ENCODE results near the gene HAUS6. TPM values are rescaled to one million over a fixed set of nuclear protein-coding genes. Genes with fewer than 3 reads are reported as not detected.

HAUS6 gene
- total and polyA plus RNA-seq, 4 donors: 1.9 to 10.1 (median 5.6) TPM

GRCh38 chr9:19127871-19128500 is 25.3 kb upstream of the HAUS6 start:
- peak; percentile 49 for DNase-seq (ENCODE audit: low spot score)
- 26% methylated on average over 40 of the region's 40 CpGs for WGBS
- no peak for TF ChIP-seq HNF4A (conservative IDR thresholded peaks at IDR 0.05)
- TF ChIP-seq YY1 (IDR thresholded peaks at IDR 0.05): peak; percentile 61
- no peak for TF ChIP-seq TAF1 (conservative IDR thresholded peaks at IDR 0.05)
- Histone ChIP-seq H3K36me3 (ENCODE audit: control insufficient read depth in 4 of 4, insufficient read depth in 3 of 4, low read depth in 1 of 4, low read length in 3 of 4) (peaks cover 0 to 23% (median 11%) of the 10 kb centered on the region in 4 donors), H3K4me3 (ENCODE audit: low read depth in 1 of 3, low read length in 3 of 3) (peak overlapping the region; percentile 35 to 97 (median 60)), H3K4me1 (ENCODE audit: control insufficient read depth in 4 of 4, insufficient read depth in 4 of 4, low read length in 3 of 4) (peaks cover 5 to 39% (median 10%) of the 10 kb centered on the region in 4 donors), H3K27me3 (ENCODE audit: control insufficient read depth in 4 of 4, insufficient read depth in 4 of 4, low read length in 3 of 4) (no peaks in the 10 kb centered on the region), H3K9ac (ENCODE audit: low read depth in 1 of 2, low read length in 2 of 2) (peak overlapping the region; percentile 50 to 97), H3K27ac (ENCODE audit: low read depth in 1 of 2, low read length in 2 of 2) (peak overlapping the region; percentile 96 to 97), H3K9me3 (ENCODE audit: control insufficient read depth in 4 of 4, low read length in 3 of 4) (no peaks in the 10 kb centered on the region)

- H3K27ac ChIP-seq (ENCODE audit: low read depth in 1 of 2, low read length in 2 of 2): peak overlapping the region; percentile 96 to 97
- H3K36me3 ChIP-seq (ENCODE audit: control insufficient read depth in 4 of 4, insufficient read depth in 3 of 4, low read depth in 1 of 4, low read length in 3 of 4): peaks cover 11 to 46% (median 38%) of the 10 kb centered on the region in 4 donors
- no peak for DNase-seq (ENCODE audit: low spot score)
- no peaks in the 10 kb centered on the region for H3K27me3 ChIP-seq (ENCODE audit: control insufficient read depth in 4 of 4, insufficient read depth in 4 of 4, low read length in 3 of 4)
- TF ChIP-seq YY1 (IDR thresholded peaks at IDR 0.05) (peak; percentile 5), JUND (IDR thresholded peaks at IDR 0.05) (no peak)
- peak overlapping the region; percentile 70 to 97 (median 96) for H3K4me3 ChIP-seq (ENCODE audit: low read depth in 1 of 3, low read length in 3 of 3)
- H3K4me1 ChIP-seq (ENCODE audit: control insufficient read depth in 4 of 4, insufficient read depth in 4 of 4, low read length in 3 of 4): peaks cover 5 to 54% (median 12%) of the 10 kb centered on the region in 4 donors
- peak overlapping the region; percentile 59 to 81 for H3K9ac ChIP-seq (ENCODE audit: low read depth in 1 of 2, low read length in 2 of 2)
- no peaks in the 10 kb centered on the region for H3K9me3 ChIP-seq (ENCODE audit: control insufficient read depth in 4 of 4, low read length in 3 of 4)
These were observed 21.7 kb upstream of the HAUS6 start for GRCh38 chr9:19124430-19124793.

- no peaks in the 10 kb centered on the region for H3K9me3 ChIP-seq (ENCODE audit: control insufficient read depth in 4 of 4, low read length in 3 of 4)
- peak in 1 of 2 donors; percentile 23 for TF ChIP-seq JUND (IDR thresholded peaks at IDR 0.05)
- TF ChIP-seq RXRA (IDR thresholded peaks at IDR 0.05): no peak
- no peak for TF ChIP-seq SP1 (IDR thresholded peaks at IDR 0.05)
- TF ChIP-seq REST (IDR thresholded peaks at IDR 0.05): no peak
- TF ChIP-seq NR2F2 (IDR thresholded peaks at IDR 0.05): no peak
- TF ChIP-seq RAD21 (IDR thresholded peaks at IDR 0.05): peak in 1 of 2 donors; percentile 24
- no peak overlapping the region for H3K4me3 ChIP-seq (ENCODE audit: low read depth in 1 of 3, low read length in 3 of 3)
- H3K36me3 ChIP-seq (ENCODE audit: control insufficient read depth in 4 of 4, insufficient read depth in 3 of 4, low read depth in 1 of 4, low read length in 3 of 4): peaks cover 13 to 63% (median 54%) of the 10 kb centered on the region in 4 donors
- no peaks in the 10 kb centered on the region for H3K27me3 ChIP-seq (ENCODE audit: control insufficient read depth in 4 of 4, insufficient read depth in 4 of 4, low read length in 3 of 4)
- no peak for DNase-seq (ENCODE audit: low spot score)
- no peak overlapping the region for H3K9ac ChIP-seq (ENCODE audit: low read depth in 1 of 2, low read length in 2 of 2)
- H3K27ac ChIP-seq (ENCODE audit: low read depth in 1 of 2, low read length in 2 of 2): peak overlapping the region; percentile 4 to 29
- 92% methylated on average over 3 of the region's 3 CpGs for WGBS
- peaks cover 0 to 48% (median 16%) of the 10 kb centered on the region in 4 donors for H3K4me1 ChIP-seq (ENCODE audit: control insufficient read depth in 4 of 4, insufficient read depth in 4 of 4, low read length in 3 of 4)
These were observed 19.9 kb upstream of the HAUS6 start for GRCh38 chr9:19122490-19123042.
